Osteoblast (primary cell): ENCODE results near the gene CHD9. TPM values are rescaled to one million over a fixed set of nuclear protein-coding genes. Genes with fewer than 3 reads are reported as not detected.

Experiments used
- DNase-seq: peaks from one replicate; pipeline ENCODE4 v3.0.0; 2011; ENCODE audit warnings: low spot score, mixed read lengths; ENCODE audit not compliant: insufficient read length; ENCODE audit errors: missing footprints
- H2AFZ ChIP-seq: 2 replicates; pipeline ENCODE4 v1.6.0; 2011; ENCODE audit warnings: mild to moderate bottlenecking, low read length
- H3K27ac ChIP-seq: 2 replicates; pipeline ENCODE4 v1.5.1; 2011; ENCODE audit warnings: mild to moderate bottlenecking, low read depth, low read length, moderate library complexity
- H3K27me3 ChIP-seq: 2 replicates; pipeline ENCODE4 v1.6.0; 2012; ENCODE audit warnings: mild to moderate bottlenecking, control low read depth, inconsistent platforms, low read length, moderate library complexity; ENCODE audit not compliant: insufficient read depth
- H3K36me3 ChIP-seq: 2 replicates; pipeline ENCODE4 v1.5.1; 2011; ENCODE audit warnings: mild to moderate bottlenecking, low read length, control low read depth, moderate library complexity; ENCODE audit not compliant: insufficient read depth
- H3K4me1 ChIP-seq: 2 replicates; pipeline ENCODE4 v1.5.1; 2011; ENCODE audit warnings: mild to moderate bottlenecking, low read length, control low read depth, moderate library complexity; ENCODE audit not compliant: insufficient read depth
- H3K4me2 ChIP-seq: 2 replicates; pipeline ENCODE4 v1.6.0; 2011; ENCODE audit warnings: mild to moderate bottlenecking, low read length; ENCODE audit not compliant: insufficient read depth
- H3K4me3 ChIP-seq: fragments of 200-600 bp; sonication (generic); 3 replicates; pipeline ENCODE4 v1.5.1; 2012; ENCODE audit warnings: mild to moderate bottlenecking, low read length, inconsistent platforms; ENCODE audit not compliant: insufficient read depth
- H3K79me2 ChIP-seq: 2 replicates; pipeline ENCODE4 v1.6.0; 2012; ENCODE audit warnings: mild to moderate bottlenecking, low read length, control low read depth, inconsistent platforms; ENCODE audit not compliant: insufficient read depth
- H3K9me3 ChIP-seq: 2 replicates; pipeline ENCODE4 v1.5.1; 2011; ENCODE audit warnings: low read depth, low read length, control low read depth
- H4K20me1 ChIP-seq: 2 replicates; pipeline ENCODE4 v1.6.0; 2012; ENCODE audit warnings: mild to moderate bottlenecking, low read length, control low read depth; ENCODE audit not compliant: insufficient read depth
- CTCF ChIP-seq: IDR thresholded peaks from 2 replicates; pipeline ENCODE4 v1.5.1; 2011; ENCODE audit warnings: mild to moderate bottlenecking, low read depth, low read length, moderate library complexity; ENCODE audit errors: extremely low read depth
- total RNA-seq: library from RNA; depleted of rRNA; stranded (reverse); fragments of >200 nt; gene quantifications from 2 replicates; pipeline ENCODE4 v1.2.3, GENCODE V29; 2012

CHD9 gene
- total RNA-seq, 1 donor: 83.6 TPM

DNA sequence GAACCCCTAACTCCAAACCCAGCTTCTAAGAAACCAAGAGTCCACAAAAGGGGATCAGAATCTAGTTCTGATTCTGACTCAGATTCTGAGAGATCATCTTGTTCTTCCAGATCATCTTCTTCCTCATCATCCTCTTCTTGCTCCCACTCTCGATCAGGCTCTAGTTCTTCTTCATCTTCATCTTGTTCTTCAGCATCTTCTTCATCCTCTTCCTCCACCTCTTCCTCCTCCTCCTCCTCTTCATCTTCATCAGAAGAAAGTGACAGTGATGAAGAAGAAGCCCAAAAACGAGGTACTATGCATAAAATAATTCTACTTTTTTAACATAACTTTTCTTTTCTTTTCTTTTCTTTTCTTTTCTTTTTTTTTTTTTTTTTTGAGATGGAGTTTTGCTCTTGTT, 249.5 kb downstream of the CHD9 start:
- H3K79me2 ChIP-seq: no peaks in the 10 kb centered on the region
- no peak overlapping the region for H3K4me2 ChIP-seq
- H3K36me3 ChIP-seq: peaks cover 68% of the 10 kb centered on the region
- no peak for TF ChIP-seq CTCF
- DNase-seq: no peak
- H3K27me3 ChIP-seq: no peaks in the 10 kb centered on the region
- no peaks in the 10 kb centered on the region for H3K9me3 ChIP-seq
- no peaks in the 10 kb centered on the region for H4K20me1 ChIP-seq
- H2AFZ ChIP-seq: no peak overlapping the region
- no peak overlapping the region for H3K4me3 ChIP-seq
- H3K4me1 ChIP-seq: no peaks in the 10 kb centered on the region
- no peak overlapping the region for H3K27ac ChIP-seq

DNA sequence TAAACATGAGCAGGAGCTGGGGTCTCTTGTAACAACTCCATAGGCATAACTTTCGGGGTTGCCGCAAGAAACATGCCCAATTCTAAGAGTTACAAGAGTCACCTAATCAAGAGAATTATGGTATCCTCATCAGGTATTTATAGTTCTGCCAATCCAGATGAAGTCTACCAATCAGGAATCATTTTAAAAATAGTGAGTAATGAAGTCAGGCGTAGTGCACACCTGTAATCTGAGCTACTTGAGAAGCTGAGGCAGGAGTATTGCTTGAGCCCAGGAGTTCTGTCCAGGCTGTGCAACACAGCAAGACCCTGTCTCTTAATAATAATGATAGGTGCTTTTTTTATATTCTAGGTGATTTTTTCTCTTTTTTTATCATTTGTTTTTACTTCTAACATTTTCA, 251.0 kb downstream of the CHD9 start:
- no peaks in the 10 kb centered on the region for H3K9me3 ChIP-seq

GRCh38 chr16:53309457-53309856, 254.7 kb downstream of the CHD9 start:
- Histone ChIP-seq H3K4me1 (no peaks in the 10 kb centered on the region), H3K79me2 (no peaks in the 10 kb centered on the region), H3K4me3 (no peak overlapping the region), H3K27ac (no peak overlapping the region), H4K20me1 (no peaks in the 10 kb centered on the region), H3K4me2 (no peak overlapping the region), H3K36me3 (peaks cover 71% of the 10 kb centered on the region), H3K27me3 (no peaks in the 10 kb centered on the region), H2AFZ (no peak overlapping the region), H3K9me3 (no peaks in the 10 kb centered on the region)
- TF ChIP-seq CTCF: no peak
- no peak for DNase-seq

More for the DNA sequence above, 251.0 kb downstream of the CHD9 start:
- no peak for DNase-seq
- Histone ChIP-seq H3K4me1 (no peaks in the 10 kb centered on the region), H3K4me3 (no peak overlapping the region), H4K20me1 (no peaks in the 10 kb centered on the region), H3K27ac (no peak overlapping the region), H3K79me2 (no peaks in the 10 kb centered on the region), H3K4me2 (no peak overlapping the region), H2AFZ (no peak overlapping the region), H3K36me3 (peaks cover 67% of the 10 kb centered on the region), H3K27me3 (no peaks in the 10 kb centered on the region)
- TF ChIP-seq CTCF: no peak

GRCh38 chr16:53320992-53321391, 266.2 kb downstream of the CHD9 start:
- no peak for DNase-seq
- Histone ChIP-seq H3K79me2 (no peaks in the 10 kb centered on the region), H3K4me1 (no peaks in the 10 kb centered on the region), H3K27ac (no peak overlapping the region), H3K27me3 (no peaks in the 10 kb centered on the region), H2AFZ (no peak overlapping the region), H3K9me3 (no peaks in the 10 kb centered on the region), H4K20me1 (peaks cover 2% of the 10 kb centered on the region), H3K4me2 (no peak overlapping the region), H3K36me3 (peaks cover 80% of the 10 kb centered on the region), H3K4me3 (no peak overlapping the region)
- no peak for TF ChIP-seq CTCF
